Common myeloid progenitor, CD34-positive (primary cell): ENCODE measurements around the gene TSPEAR.
A peak's percentile ranks its signal among the peaks of the same experiment; 100 is the strongest.

Source experiments
- CTCF ChIA-PET: fragments of 350-600 bp; sonication (Branson Sonifier 250); formaldehyde crosslinking; loops from one replicate; lab custom pipeline; 2021; ENCODE audit warnings: antibody characterized with exemption; lab: Charles Lee
- POLR2A ChIA-PET: fragments of 350-600 bp; sonication (Branson Sonifier 250); formaldehyde crosslinking; loops from one replicate; lab custom pipeline; 2021; ENCODE audit warnings: antibody characterized with exemption; lab: Charles Lee
- DNase-seq, 3 donors: peaks; one replicate each; pipeline versions ENCODE4 v3.0.0 to v3.0.0-alpha.2; 2013
- H3K27ac ChIP-seq, 2 experiments: 1 replicate in 1 of 2; 2 replicates in 1 of 2; pipeline ENCODE4 v1.7.0; 2013; ENCODE audit warnings: inconsistent platforms in 2 of 2, low read length in 2 of 2, mild to moderate bottlenecking in 2 of 2, low read depth in 1 of 2, moderate library complexity in 1 of 2; ENCODE audit not compliant: severe bottlenecking in 2 of 2, insufficient read depth in 1 of 2, poor library complexity in 1 of 2
- H3K27me3 ChIP-seq, 5 experiments: replicated peaks in 2 of 5; 1 replicate in 3 of 5; 2 replicates in 2 of 5; pipeline versions ENCODE4 v1.6.1 to v1.7.0; 2013; ENCODE audit warnings: low read length in 4 of 5, mild to moderate bottlenecking in 2 of 5, moderate library complexity in 2 of 5, inconsistent platforms in 1 of 5; ENCODE audit not compliant: insufficient read depth in 5 of 5, control insufficient read depth in 4 of 5
- H3K36me3 ChIP-seq, 4 experiments: 1 replicate in 2 of 4; 2 replicates in 2 of 4; pipeline versions ENCODE4 v1.6.1 to v1.7.0; 2013; ENCODE audit warnings: low read length in 3 of 4, control low read depth in 1 of 4, mild to moderate bottlenecking in 1 of 4; ENCODE audit not compliant: control insufficient read depth in 4 of 4, insufficient read depth in 4 of 4
- H3K4me1 ChIP-seq, 4 experiments: 1 replicate in 3 of 4; 2 replicates in 1 of 4; pipeline versions ENCODE4 v1.6.1 to v1.7.1; 2013; ENCODE audit warnings: low read length in 3 of 4, mild to moderate bottlenecking in 3 of 4, control low read depth in 1 of 4, inconsistent platforms in 1 of 4, moderate library complexity in 1 of 4; ENCODE audit not compliant: control insufficient read depth in 4 of 4, insufficient read depth in 4 of 4; ENCODE audit errors: control extremely low read depth in 1 of 4
- H3K4me3 ChIP-seq, 7 experiments: 1 replicate in 4 of 7; 2 replicates in 3 of 7; pipeline versions ENCODE4 v1.5.1 to v1.7.0; 2013; ENCODE audit warnings: mild to moderate bottlenecking in 7 of 7, low read length in 6 of 7, moderate library complexity in 6 of 7, inconsistent platforms in 2 of 7, low read depth in 2 of 7, control low read depth in 1 of 7; ENCODE audit not compliant: insufficient read depth in 4 of 7, control insufficient read depth in 1 of 7; ENCODE audit errors: extremely low read depth in 1 of 7
- H3K9me3 ChIP-seq, 5 experiments: 1 replicate in 4 of 5; 2 replicates in 1 of 5; pipeline versions ENCODE4 v1.6.1 to v1.7.1; 2013; ENCODE audit warnings: low read length in 4 of 5, mild to moderate bottlenecking in 2 of 5, inconsistent platforms in 1 of 5, low read depth in 1 of 5, moderate library complexity in 1 of 5; ENCODE audit not compliant: control insufficient read depth in 4 of 5, insufficient read depth in 2 of 5; ENCODE audit errors: control extremely low read depth in 1 of 5
- WGBS: methylation state at CpG from one replicate; pipeline ENCODE4 v1.1.5; 2013; ENCODE audit not compliant: insufficient coverage; 5-methylcytosine and 5-hydroxymethylcytosine counted together

The TSPEAR gene

DNA sequence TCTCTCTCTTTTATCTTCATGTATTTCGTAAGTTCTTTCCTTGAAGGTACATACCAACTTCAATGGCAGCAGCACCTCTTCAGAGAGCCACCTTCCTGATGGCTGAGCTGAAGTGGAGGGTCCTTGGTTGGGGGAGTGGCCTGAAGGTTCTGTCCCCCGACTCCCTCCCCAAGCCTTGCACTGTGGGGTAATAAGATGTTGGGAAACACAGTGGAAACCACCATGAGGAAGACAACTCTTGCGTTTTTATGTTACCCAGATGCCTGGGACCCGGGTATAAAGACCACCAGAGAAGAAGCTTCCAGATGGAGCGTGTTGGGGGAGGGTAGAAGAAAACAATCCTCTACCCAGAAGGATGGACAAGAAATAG lies 52.8 kb downstream of the TSPEAR start:
- DNase-seq = no peak
- no peaks in the 10 kb centered on the region for H3K36me3 ChIP-seq
- peaks cover 3 to 34% (median 9%) of the 10 kb centered on the region in 5 experiments for H3K9me3 ChIP-seq
- WGBS = 86% methylated on average over 3 of the region's 5 CpGs
- no peak overlapping the region for H3K27ac ChIP-seq
- CTCF ChIA-PET = no interaction called here
- POLR2A ChIA-PET = no interaction called here
- H3K27me3 ChIP-seq = peaks cover 0 to 10% (median 2%) of the 10 kb centered on the region in 5 experiments
- no peaks in the 10 kb centered on the region for H3K4me1 ChIP-seq
- no peak overlapping the region for H3K4me3 ChIP-seq

DNA sequence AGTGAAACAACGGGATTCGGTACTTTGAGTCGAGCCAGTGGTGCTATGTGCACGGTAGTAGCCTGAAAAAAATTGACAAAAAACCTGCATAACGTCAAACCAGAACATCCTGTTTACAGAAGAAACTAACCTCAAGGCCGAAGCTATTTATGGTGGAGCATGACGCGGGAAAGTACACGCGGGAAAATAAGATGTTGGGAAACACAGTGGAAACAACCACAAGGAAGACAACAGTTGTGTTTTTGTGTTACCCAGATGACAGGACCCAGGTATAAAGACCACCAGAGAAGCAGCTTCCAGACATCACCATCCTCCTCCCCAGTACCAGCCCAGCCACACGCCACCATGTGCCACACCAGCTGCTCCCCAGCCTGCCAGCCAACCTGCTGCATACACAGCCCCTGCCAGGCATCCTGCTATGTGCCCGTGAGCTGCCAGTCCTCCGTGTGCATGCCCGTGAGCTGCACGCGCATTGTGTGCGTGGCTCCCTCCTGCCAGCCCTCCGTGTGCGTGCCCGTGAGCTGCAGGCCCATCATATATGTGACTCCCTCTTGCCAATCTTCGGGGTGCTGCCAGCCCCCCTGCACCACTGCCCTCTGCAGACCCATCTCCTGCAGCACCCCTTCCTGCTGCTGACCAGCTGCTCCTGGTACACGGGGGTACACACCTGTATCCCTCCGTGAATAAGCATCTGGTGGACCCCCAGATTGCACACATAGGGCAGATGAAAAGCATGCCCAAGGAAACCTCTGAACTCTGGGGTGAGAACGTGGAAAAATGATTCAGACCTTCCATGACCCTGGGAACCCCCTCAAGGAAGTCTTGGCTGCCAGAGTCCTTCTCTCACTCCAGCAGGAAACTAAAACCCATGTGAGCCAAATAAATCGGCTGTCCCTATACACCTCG lies 53.5 kb downstream of the TSPEAR start, which contains the start of gene KRTAP12-3:
Gene KRTAP12-3, plus strand, starts transcription at position 298 of the 906 bp plus-strand sequence. Its CDS starts 48 bp downstream, at position 346.
- H3K27me3 ChIP-seq = peaks cover 0 to 10% (median 2%) of the 10 kb centered on the region in 5 experiments
- H3K36me3 ChIP-seq = no peaks in the 10 kb centered on the region
- H3K27ac ChIP-seq = no peak within 1 kb of the TSS
- H3K4me3 ChIP-seq = no peak within 1 kb of the TSS
- POLR2A ChIA-PET = no interaction called here
- CTCF ChIA-PET = no interaction called here
- WGBS = 87% methylated on average over 18 of the region's 26 CpGs
- peak in 1 of 3 donors; percentile 3 for DNase-seq
- peaks cover 3 to 37% (median 11%) of the 10 kb centered on the region in 5 experiments for H3K9me3 ChIP-seq
- no peaks in the 10 kb centered on the region for H3K4me1 ChIP-seq

DNA sequence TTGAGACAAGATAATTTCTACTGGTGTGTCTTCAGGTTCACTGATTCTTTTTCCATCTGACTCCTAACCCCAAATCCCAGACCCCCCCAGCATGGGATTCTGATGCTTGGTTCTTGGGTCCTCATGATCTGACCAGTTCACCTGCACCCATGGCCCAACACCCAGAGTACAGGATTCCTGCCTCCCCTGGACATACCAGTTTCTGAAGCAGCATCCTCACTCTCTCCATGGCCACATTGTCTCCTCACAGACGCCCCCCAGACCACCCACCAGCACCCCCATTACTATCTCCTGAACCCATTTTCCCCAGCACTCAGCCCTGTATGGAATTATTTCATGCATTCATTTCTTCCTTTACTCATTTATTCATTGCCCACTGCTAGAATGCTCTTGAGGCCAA lies 54.5 kb downstream of the TSPEAR start:
- H3K4me3 ChIP-seq = no peak overlapping the region
- peaks cover 0 to 10% (median 0%) of the 10 kb centered on the region in 5 experiments for H3K27me3 ChIP-seq
- CTCF ChIA-PET = no interaction called here
- no peak overlapping the region for H3K27ac ChIP-seq
- WGBS = 80% methylated on average over 1 of the region's 1 CpG
- POLR2A ChIA-PET = no interaction called here
- H3K36me3 ChIP-seq = no peaks in the 10 kb centered on the region
- peaks cover 3 to 37% (median 11%) of the 10 kb centered on the region in 5 experiments for H3K9me3 ChIP-seq
- DNase-seq = no peak
- no peaks in the 10 kb centered on the region for H3K4me1 ChIP-seq

- Histone ChIP-seq H3K36me3 (no peaks in the 10 kb centered on the region), H3K4me1 (no peaks in the 10 kb centered on the region), H3K9me3 (peaks cover 3 to 40% (median 11%) of the 10 kb centered on the region in 5 experiments), H3K4me3 (no peak within 1 kb of the TSS), H3K27ac (no peak within 1 kb of the TSS), H3K27me3 (peaks cover 0 to 10% (median 0%) of the 10 kb centered on the region in 5 experiments)
- CTCF ChIA-PET = no interaction called here
- POLR2A ChIA-PET = interaction anchor here (0.6 kb wide), 1 partner anchor 32 kb away, joined by 3 read pairs; no protein-coding TSS in a partner anchor
- 50% methylated on average over 6 of the region's 9 CpGs for WGBS
- peak in 1 of 3 donors; percentile 77 for DNase-seq
Measured at GRCh38 chr21:44654576-44655175, 56.7 kb downstream of the TSPEAR start, which contains the start of gene KRTAP12-4. Gene KRTAP12-4, minus strand, starts transcription at chr21:44654659. Its CDS starts 45 bp downstream, at chr21:44654614.

- Histone ChIP-seq H3K27me3 (peaks cover 0 to 6% (median 0%) of the 10 kb centered on the region in 5 experiments), H3K4me3 (no peak overlapping the region), H3K4me1 (peaks cover 0 to 2% (median 0%) of the 10 kb centered on the region in 4 experiments), H3K9me3 (peaks cover 3 to 39% (median 11%) of the 10 kb centered on the region in 5 experiments), H3K36me3 (no peaks in the 10 kb centered on the region), H3K27ac (no peak overlapping the region)
- no peak for DNase-seq
- WGBS = 94% methylated on average over 15 of the region's 17 CpGs
- CTCF ChIA-PET = no interaction called here
- POLR2A ChIA-PET = no interaction called here
Measured at GRCh38 chr21:44653656-44654575, 57.5 kb downstream of the TSPEAR start.

- POLR2A ChIA-PET = no interaction called here
- WGBS = 85% methylated on average over 11 of the region's 14 CpGs
- no peaks in the 10 kb centered on the region for H3K36me3 ChIP-seq
- no peak for DNase-seq
- H3K27ac ChIP-seq = no peak overlapping the region
- H3K9me3 ChIP-seq = peaks cover 3 to 37% (median 9%) of the 10 kb centered on the region in 5 experiments
- peaks cover 0 to 13% (median 0%) of the 10 kb centered on the region in 5 experiments for H3K27me3 ChIP-seq
- H3K4me1 ChIP-seq = peaks cover 0 to 2% (median 0%) of the 10 kb centered on the region in 4 experiments
- H3K4me3 ChIP-seq = no peak overlapping the region
- CTCF ChIA-PET = no interaction called here
Measured at GRCh38 chr21:44653123-44653522, 58.2 kb downstream of the TSPEAR start.
